GM21515 (cell line): ENCODE results near the gene STARD4.
A peak's percentile ranks its signal among the peaks of the same experiment; 100 is the strongest.

Experiments used
- ATAC-seq: cut with Tn5 transposase; IDR thresholded peaks from one replicate; pipeline ENCODE4 v1.9.1; 2021; ENCODE audit not compliant: unreplicated experiment

Gene STARD4, protein sequence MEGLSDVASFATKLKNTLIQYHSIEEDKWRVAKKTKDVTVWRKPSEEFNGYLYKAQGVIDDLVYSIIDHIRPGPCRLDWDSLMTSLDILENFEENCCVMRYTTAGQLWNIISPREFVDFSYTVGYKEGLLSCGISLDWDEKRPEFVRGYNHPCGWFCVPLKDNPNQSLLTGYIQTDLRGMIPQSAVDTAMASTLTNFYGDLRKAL

DNA sequence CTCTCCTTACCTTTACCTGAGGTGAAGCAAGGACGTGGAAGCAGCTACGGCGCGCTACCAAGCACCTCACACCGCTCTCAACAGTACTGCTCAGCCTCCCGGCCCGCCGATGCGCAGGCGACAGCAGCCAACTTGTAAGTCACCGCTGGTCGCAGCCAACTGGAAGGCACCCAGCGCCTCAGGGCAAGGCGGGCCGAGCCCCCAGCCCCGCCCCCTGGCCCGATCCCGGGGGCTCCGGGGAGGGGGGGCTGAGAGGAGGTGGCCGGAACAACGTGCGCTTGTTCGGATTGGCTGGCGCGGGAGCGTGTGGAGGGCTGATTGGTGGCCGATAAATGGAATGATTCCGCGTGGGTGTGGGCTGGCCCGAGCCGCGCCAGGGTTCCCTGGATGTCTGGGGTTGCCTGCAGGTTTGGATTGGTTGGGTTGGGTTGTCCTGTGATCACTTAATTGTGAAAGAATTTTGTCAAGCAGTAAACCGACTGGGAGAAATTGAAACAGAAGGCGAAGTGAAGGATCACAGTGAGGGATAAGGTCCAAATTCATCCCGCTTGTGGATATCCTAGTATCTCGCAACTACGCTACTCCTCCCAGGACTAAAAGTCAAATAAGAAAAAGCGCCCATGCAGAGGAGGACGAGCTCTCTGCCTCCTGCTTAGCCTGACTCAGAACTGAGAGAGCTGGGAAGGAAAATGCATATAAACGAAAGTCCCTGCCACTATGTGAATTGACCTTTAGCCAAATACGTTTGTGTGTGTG lies at the start of gene STARD4:
STARD4 (minus strand) TSS at position 161 of the 756 bp plus-strand sequence. CDS start 5,102 bp downstream, outside the sequence.
- ATAC-seq, result peak; percentile 92

DNA sequence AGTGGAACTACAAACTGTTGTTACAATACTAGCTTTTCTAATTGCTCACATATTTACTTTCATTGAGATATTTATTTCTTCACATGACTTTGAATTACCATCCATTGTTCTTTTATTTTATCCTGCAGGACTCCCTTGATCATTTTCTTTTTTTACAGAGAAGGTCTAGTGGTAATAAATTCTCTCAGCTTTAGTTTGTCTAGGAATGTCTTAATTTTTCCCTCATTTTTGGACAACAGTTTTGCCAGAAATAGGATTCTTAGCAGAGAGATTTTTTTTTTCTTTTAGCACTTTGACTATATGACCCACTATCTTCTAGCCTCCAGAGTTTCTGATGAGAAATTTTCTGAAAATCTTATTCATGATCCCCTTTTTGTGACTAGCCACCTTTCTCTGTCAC lies 47.3 kb upstream of the STARD4 start:
- no peak for ATAC-seq

DNA sequence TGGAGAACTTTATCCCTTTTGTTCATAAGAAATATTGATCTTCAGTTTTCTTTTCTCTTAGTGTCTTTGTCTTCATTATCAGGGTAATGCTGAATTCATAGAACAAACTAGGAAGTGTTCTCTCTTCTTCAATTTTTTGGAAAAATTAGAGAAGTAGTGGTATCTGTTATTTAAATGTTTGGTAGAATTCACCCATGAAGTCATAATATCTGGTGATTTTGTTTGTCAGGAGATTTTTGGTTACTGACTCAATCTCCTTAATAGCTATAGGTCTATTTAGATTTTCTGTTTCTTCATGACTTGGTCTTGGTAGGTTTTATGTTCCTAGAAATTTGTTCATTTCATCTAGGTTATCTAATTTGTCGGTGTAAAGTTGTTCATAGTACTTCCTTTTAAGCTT lies 45.4 kb upstream of the STARD4 start:
- no peak for ATAC-seq

DNA sequence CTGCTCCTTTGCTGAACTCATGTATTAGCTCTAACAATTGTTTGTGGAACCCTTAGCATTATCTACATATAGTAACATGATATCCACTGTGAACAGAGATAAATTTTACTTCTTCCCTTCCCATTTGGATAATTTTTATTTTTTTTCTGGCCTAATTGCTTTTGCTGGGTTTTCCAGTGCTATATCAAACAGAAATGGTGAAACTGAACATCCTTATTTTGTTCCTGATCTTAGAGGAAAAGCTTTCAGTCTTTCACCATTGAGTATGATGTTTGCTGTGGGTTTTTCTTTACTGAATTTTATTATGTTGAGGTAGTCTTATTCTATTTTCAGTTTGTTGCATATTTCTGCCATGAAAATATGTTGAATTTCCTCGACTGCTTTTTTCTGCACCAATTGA lies 44.8 kb upstream of the STARD4 start:
- ATAC-seq, result no peak

DNA sequence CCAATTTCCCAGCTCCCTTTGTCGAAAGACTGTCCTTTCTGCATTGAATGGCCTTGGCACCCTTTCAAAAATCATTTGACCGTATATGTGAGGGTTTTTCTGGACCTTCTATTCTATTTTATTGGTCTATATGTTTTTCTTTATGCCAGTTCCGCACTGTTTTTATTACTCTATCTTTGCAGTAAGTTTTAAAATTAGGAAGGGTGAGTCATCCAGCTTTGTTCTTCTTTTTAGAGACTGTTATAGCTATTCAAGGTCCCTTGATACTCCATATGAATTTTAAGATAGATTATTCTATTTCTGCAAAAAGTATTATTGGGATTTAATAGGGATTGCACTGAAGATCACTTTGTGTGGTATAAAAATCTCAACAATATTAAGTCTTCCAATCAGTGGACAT lies 44.2 kb upstream of the STARD4 start:
- no peak for ATAC-seq

DNA sequence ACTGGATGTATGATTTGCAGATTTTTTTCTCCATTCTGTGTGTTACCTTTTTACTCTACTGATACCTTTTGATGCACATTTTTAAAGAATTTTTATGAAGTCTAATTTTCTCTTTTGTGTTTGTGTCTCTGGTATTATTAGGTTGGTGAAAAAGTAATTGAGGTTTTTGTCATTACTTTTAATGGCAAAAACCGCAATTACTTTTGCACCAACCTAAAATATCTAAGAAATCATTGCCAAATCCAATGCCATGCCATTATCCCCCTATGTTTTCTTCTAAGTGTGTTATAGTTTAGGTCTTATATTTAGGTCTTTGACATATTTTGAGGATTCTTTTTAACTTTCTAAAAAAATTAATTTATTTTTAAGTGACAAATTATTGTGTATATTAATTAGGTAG lies 43.4 kb upstream of the STARD4 start:
- no peak for ATAC-seq

DNA sequence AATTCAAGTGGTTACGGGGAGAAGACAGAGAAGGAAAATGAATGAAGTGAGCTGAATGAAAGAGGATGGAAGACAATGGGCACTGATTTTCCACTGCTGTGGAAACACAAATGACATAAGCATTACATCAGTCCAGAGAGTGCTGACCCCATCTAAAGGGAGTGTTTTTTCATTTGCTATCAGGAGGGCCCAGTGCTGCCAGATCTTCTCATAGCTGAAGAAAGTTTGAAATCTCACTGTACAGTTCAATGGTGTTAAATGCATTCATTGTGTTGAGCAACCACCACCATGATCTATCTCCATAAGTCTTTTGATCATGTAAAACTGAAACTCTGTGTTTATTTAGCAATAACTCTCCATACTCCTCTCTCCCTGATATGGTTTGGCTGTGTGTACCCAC lies 41.5 kb upstream of the STARD4 start:
- ATAC-seq, result no peak

DNA sequence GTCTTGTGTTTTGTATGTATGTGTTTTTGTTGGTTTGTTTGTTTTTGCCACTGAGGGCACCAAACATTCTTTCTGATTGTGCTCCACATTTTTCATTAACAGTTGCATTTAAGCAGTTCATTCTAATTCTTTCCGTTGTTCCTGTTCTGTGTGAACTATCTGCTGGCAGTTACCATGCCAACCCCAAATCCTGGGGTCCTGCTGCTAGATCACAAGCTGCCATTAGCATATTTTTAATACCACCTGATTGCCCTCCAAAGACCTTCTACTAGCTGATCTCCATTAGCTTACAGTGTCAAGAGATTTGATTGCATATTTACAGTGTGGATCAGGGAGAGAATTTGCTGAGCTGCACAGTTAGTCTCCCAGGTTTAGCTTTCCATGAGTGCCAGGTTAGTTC lies 40.6 kb upstream of the STARD4 start:
- ATAC-seq, result no peak

DNA sequence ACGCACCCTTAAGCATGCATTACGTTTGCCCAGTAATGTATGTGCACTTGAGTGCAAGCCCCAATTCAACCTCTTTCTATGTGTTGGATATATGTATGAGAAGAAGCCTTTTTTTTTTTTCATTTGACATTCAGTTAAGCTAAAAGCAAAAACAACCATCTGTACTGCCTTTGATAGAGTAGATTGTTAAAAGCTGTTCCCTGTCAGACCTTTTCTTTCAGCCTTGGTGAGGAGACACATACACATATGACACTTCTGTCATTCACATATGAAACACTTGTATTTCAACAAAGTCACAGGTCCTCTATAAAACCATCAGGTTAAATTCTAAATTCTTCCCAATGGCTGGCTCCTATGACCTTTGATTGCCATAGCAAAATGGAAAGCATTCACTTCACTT lies 40.2 kb upstream of the STARD4 start:
- ATAC-seq, result no peak

DNA sequence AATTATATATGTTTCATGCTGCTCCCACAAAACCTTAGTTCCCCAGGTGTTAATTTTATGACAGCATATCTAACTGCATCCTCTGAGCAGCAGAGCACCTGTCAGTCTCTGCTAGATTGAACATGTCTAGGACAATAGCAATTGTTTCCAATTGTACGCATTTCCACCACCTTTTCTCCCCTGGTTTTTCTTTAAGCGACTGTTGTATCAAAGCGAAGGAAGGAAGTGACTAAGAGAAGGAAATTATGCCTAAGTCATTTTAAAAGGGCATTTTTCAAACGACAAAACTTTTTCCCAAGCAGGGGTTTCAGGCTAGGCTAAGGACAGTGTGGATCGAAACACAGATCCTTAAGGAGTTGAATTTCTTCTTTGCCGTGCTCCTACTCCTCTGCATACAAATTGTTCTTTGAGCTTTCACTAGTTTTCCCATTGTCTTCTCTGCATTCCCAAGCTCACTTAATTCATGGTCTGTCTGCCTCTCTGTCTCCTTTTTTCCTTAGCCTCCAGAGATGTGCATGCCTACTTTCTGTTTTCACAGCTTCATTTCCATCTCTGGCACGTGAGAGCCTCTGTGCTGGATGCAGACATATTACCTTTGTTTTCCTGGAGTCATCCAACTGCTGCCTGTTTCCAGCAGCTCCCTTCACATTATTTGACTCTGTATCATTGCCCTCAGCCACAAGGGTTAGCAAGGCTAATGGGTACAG lies 39.4 kb upstream of the STARD4 start:
- no peak for ATAC-seq

DNA sequence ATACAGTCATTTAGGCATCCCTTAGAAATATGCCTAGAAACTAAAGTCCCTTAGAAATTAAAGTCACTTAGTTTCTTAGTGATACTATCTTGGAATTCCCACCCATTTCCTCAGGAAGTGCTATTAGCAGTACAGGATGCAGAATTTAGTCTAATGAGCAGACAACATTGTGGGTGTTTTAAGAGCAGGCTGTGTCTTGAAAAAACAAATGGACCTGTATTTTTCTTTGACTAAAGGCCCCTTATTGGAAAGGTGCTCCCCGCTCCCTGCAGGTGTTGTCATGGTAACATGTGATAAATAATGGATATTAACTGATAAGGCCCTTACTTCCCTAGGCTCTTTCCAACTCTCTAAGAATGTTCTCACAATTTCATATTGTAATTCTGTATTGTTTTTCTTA lies 38.8 kb upstream of the STARD4 start:
- ATAC-seq, result no peak

DNA sequence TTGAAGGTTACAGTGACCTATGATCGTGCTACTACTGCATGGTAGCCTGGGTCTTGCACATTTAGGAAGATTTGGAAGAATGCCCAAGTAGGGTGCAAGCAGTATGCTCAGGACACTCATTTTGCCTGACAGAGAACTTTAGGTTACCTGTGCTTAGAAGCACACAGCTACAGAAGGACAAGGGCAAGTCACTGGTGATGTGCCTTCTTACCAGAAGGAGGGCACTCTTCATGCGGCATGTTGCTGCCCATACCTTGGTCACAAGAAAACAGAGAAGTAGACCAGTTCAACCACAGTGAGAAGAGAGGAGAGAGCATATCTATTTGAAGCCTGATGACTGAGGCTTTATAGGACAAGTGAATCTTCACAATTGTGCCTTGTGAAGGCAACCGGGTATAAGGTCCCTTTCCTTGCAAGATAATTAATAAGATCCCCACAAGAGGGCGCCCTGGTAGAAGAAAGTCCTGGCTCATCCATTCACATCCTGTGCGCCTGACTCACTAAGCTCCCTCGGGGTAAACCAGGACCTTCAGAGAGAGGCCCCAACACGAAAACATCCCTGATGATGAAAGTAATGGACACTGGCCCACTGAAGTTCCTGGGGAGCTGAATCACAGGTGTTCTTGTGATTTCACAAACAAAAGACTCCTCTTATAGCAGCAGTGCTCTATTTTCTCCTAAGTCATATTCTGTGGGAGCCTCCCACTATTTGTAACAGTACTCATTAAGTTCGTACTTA lies 38.1 kb upstream of the STARD4 start:
- ATAC-seq, result peak; percentile 87

DNA sequence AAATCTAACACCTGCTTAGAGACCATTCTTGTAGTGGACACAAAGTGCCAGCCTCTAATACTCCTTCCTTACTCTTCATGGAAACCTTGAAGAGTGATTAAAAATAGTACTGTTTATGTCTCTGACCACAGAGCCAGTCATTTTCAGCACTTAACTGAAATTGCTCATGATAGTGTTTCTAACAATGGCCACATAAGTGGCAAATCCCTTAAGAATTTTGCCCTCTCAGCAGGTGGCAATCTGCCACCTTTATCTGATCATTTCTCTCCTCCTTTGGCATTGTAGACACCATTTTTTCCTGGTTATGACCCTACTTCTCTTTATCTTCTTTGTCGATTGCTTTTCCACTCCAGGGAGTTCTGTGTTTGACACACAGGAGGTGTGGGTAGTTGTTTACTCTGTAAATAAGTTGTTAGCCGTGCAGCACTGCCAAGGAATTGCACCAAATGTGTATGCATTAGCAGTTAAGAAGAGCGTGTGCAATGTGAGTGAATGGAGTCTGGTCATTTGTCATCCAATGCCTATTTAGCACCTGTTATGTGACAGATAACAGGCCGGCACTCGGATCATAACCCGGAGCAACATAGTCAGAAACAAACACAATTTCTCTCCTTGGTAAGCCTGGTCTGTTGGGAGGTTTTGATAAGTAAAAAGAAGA lies 36.8 kb upstream of the STARD4 start:
- no peak for ATAC-seq

DNA sequence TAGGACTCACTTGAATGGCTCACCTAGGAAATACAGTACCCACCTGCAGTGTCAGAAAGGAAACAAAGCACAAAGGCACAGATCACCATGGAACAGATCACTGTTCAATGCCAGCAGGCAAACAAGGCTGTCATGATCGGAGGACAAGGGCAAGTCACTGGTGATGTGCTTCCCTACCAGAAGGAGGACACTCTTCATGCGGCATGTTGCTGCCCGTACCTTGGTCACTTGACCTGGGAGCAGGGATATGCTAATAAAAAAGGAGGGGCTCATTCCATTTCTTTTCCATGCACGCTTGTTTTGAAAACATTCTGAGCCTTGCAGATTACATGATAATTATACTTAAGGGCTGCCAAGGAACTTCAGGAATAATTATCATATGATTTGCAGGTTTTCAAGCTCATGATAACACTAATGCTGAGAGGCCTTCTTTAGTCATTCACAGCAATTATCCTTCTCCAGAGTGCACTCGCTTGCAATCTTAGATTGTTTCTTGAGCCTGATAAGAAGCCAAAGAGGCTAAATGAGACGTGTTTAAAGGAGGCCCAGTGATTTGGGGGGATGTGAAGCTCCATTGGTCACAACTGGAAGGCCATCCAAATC lies 36.1 kb upstream of the STARD4 start:
- no peak for ATAC-seq

DNA sequence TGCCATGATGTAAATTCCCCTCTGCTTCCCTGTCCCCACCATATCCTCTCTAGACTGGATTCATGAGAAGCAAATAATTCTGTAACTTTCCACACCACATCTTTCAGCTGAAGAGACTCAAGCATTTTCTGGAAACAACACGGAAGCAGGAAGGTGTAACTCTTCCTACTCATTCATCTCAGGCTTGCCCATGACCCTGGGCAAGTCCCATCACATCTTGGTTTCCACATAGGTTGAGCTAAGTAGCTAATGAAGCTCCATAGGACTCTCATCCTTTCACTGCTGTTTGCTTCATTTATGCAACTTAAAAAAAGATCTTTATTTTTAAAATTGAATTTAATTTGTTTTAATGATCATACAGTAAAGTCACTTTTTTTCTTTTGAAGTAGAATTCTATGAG lies 32.7 kb upstream of the STARD4 start:
- no peak for ATAC-seq

DNA sequence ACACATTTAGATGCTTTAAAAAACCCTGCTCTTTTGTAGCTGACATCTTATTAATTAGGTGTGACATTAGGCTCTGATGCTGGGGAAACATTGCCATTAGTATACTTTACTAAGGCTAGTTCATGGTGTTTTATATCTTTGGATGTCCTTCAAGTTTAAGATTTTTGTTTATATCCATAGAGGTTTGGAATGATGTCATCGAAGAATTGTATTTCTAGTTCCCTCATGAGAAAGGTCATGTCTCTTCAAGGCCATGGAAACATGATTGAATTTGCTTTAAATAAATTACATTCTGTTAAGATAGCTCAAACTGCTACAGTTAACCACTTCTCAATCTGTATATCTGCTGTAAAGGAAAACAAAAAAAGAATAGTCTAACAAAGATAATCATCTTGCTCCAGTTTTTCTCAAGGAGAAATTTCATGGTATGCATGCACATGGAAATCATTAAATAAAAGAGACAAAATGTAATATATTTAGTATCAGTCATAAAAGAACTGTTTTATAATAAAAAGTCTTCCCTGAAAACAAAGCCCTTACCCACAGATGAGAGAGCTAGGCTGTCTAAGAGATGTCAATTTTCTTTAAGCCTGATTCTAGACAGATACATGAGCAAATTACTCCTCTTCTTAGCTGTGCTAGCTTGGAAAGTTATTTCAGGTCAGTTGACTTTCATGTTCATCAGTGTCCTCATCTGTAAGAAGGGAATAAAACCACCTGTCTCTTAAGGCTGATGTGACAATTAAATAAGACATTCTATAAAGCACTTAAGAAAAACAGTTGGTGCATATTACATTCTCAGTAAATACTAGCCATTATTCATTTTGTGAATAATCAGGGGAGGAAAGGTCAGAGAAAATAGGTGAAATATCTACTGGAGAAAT lies 25.0 kb upstream of the STARD4 start:
- ATAC-seq, result no peak

DNA sequence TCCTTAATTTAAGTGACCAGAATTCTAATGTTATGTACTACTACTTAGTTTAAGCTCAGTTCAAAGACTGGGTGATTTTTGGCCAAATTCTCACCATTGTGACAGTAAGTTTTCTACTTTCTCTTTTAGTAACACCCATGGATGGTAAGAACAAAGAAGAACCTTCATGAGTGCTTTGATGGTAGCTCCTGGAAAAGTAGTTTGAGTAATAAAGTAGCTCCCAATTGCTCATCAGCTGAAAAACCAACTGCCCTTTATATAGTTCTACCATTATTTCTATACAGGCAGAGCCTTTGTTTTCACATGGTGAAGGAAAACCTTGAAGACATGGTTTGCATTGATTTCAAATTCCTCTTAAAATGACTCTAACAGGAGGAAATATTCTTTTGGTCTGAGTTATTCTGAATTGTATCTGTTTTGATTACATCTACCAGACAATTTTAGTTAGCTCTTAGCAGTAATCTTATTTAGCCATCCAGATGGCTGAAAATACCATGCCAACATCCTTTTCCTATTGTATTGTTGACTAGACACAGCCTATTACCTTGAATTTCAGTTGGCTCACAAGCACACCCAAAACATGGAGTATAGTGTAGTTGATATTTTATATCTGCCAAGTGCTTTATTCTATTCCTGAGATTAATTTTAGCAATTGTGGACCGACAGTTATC lies 23.7 kb upstream of the STARD4 start:
- no peak for ATAC-seq

DNA sequence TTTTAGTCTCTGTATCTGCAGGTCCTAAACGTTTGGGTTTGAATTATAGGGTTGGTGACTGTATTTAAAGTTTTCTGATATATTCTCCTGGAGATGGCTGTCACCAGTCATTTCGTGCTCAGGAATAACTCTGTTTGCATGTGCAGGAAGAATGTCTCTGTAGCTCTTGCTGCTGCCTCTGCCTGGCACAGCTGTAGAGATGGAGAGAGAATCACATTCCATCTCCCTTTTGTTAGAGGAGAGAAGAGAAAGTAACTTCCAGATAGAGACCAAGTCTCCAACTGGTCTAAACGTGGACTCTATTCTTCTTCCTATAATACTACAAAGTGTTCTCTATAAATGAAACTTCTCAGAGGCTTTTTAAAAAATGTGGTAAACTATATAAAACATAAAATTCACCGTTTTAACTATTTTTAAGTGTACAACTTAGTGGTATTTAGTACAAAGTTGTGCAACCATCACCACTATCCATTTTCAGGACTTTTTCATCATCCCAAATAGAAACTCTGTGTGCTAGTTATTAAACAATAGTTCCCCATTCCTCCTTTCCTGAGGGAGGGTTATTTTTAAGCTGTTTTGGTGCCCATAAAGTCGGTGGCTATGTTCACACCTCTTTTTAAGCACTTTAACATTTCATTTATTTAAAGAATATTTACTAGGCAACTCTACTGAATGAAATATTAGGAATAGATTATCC lies 20.7 kb upstream of the STARD4 start:
- no peak for ATAC-seq
